ENCODE results near the gene SPATA3.

The SPATA3 gene

GRCh38 chr2:230969659-230970015 lies 26.3 kb upstream of the SPATA3 start:
- no peak for TF ChIP-seq MAX (IDR thresholded peaks at IDR 0.05)
- no peak for TF ChIP-seq REST (IDR thresholded peaks at IDR 0.05; ENCODE audit: low read depth)

- TF ChIP-seq MAX (IDR thresholded peaks at IDR 0.05), result no peak
- TF ChIP-seq TCF12 (IDR thresholded peaks at IDR 0.05; ENCODE audit: low read depth), result no peak
- TF ChIP-seq TEAD4 (IDR thresholded peaks at IDR 0.05), result no peak
- TF ChIP-seq YY1 (IDR thresholded peaks at IDR 0.05; ENCODE audit: low read depth), result no peak
- TF ChIP-seq EGR1 (IDR thresholded peaks at IDR 0.05), result no peak
- TF ChIP-seq NFIC (IDR thresholded peaks at IDR 0.05), result no peak
- no peak for TF ChIP-seq RAD21 (IDR thresholded peaks at IDR 0.05; ENCODE audit: low read depth)
- no peak for TF ChIP-seq CEBPB (IDR thresholded peaks at IDR 0.05)
- no peak for TF ChIP-seq CREB1 (IDR thresholded peaks at IDR 0.05; ENCODE audit: low read depth)
- no peak for TF ChIP-seq ZBTB7A (IDR thresholded peaks at IDR 0.05; ENCODE audit: low read depth)
- no peak for TF ChIP-seq USF1 (IDR thresholded peaks at IDR 0.05)
- no peak for TF ChIP-seq REST (IDR thresholded peaks at IDR 0.05; ENCODE audit: low read depth)
- TF ChIP-seq FOXM1 (IDR thresholded peaks at IDR 0.05; ENCODE audit: borderline replicate concordance, low read depth), result no peak
- TF ChIP-seq EP300 (IDR thresholded peaks at IDR 0.05; ENCODE audit: borderline replicate concordance), result no peak
- no peak for TF ChIP-seq TAF1 (IDR thresholded peaks at IDR 0.05; ENCODE audit: low read depth)
These were observed 23.9 kb upstream of the SPATA3 start for GRCh38 chr2:230972046-230972445.

GRCh38 chr2:230974096-230974913 lies 21.6 kb upstream of the SPATA3 start:
- TF ChIP-seq CREB1 (IDR thresholded peaks at IDR 0.05; ENCODE audit: low read depth) (no peak), NFIC (IDR thresholded peaks at IDR 0.05) (no peak), FOXM1 (IDR thresholded peaks at IDR 0.05; ENCODE audit: borderline replicate concordance, low read depth) (no peak), EGR1 (IDR thresholded peaks at IDR 0.05) (no peak), USF1 (IDR thresholded peaks at IDR 0.05) (no peak), ZBTB7A (IDR thresholded peaks at IDR 0.05; ENCODE audit: low read depth) (no peak), TCF12 (IDR thresholded peaks at IDR 0.05; ENCODE audit: low read depth) (no peak), EP300 (IDR thresholded peaks at IDR 0.05; ENCODE audit: borderline replicate concordance) (no peak), YY1 (IDR thresholded peaks at IDR 0.05; ENCODE audit: low read depth) (no peak), TAF1 (IDR thresholded peaks at IDR 0.05; ENCODE audit: low read depth) (no peak), RAD21 (IDR thresholded peaks at IDR 0.05; ENCODE audit: low read depth) (no peak)

- TF ChIP-seq FOXM1 (IDR thresholded peaks at IDR 0.05; ENCODE audit: borderline replicate concordance, low read depth), result no peak
- no peak for TF ChIP-seq YY1 (IDR thresholded peaks at IDR 0.05; ENCODE audit: low read depth)
- no peak for TF ChIP-seq NFIC (IDR thresholded peaks at IDR 0.05)
- no peak for TF ChIP-seq TEAD4 (IDR thresholded peaks at IDR 0.05)
- no peak for TF ChIP-seq TAF1 (IDR thresholded peaks at IDR 0.05; ENCODE audit: low read depth)
- no peak for TF ChIP-seq TCF12 (IDR thresholded peaks at IDR 0.05; ENCODE audit: low read depth)
- TF ChIP-seq REST (IDR thresholded peaks at IDR 0.05; ENCODE audit: low read depth), result no peak
- no peak for TF ChIP-seq MAX (IDR thresholded peaks at IDR 0.05)
- no peak for TF ChIP-seq RAD21 (IDR thresholded peaks at IDR 0.05; ENCODE audit: low read depth)
- no peak for TF ChIP-seq ZBTB7A (IDR thresholded peaks at IDR 0.05; ENCODE audit: low read depth)
- no peak for TF ChIP-seq CEBPB (IDR thresholded peaks at IDR 0.05)
- TF ChIP-seq EP300 (IDR thresholded peaks at IDR 0.05; ENCODE audit: borderline replicate concordance), result no peak
- no peak for TF ChIP-seq CREB1 (IDR thresholded peaks at IDR 0.05; ENCODE audit: low read depth)
- no peak for TF ChIP-seq USF1 (IDR thresholded peaks at IDR 0.05)
- TF ChIP-seq EGR1 (IDR thresholded peaks at IDR 0.05), result no peak
These were observed 20.0 kb upstream of the SPATA3 start for GRCh38 chr2:230975927-230976326.
